ENCODE measurements around the gene CRACDL.

The CRACDL gene

DNA sequence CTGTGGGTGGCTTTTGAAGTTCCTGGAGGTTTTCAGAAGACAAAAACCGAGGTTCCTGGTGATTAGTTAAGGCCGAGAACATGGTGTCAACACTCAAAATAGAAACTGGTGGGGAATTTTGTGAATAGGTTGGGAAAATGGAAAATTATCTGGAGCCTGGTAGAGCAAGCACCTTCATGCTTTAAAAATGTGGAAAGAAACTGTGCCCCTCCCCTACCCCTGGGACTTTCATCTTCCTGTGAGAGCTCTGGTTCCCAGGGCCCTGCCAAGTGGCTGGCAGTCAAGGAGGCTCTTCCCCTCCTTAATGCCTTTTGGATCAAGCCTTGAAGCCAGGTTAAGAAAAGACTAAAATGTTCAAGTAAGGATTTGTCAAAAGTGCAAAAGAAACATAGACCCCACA, 1.9 kb upstream of the CRACDL start:
- Histone ChIP-seq H3K9ac (ENCODE audit: low read depth, low read length) (no peak overlapping the region), H3K4me3 (ENCODE audit: low read depth, low read length) (no peak overlapping the region), H3K4me1 (ENCODE audit: control insufficient read depth, insufficient read depth, low read length) (no peaks in the 10 kb centered on the region), H3K9me3 (ENCODE audit: control insufficient read depth, insufficient read depth, low read length) (no peaks in the 10 kb centered on the region), H3K27me3 (ENCODE audit: control insufficient read depth, insufficient read depth, low read length) (peaks cover 61% of the 10 kb centered on the region), H3K36me3 (ENCODE audit: control insufficient read depth, insufficient read depth, low read length) (no peaks in the 10 kb centered on the region)

- Histone ChIP-seq H3K4me1 (ENCODE audit: control insufficient read depth, insufficient read depth, low read length) (no peaks in the 10 kb centered on the region), H3K9me3 (ENCODE audit: control insufficient read depth, insufficient read depth, low read length) (no peaks in the 10 kb centered on the region), H3K27me3 (ENCODE audit: control insufficient read depth, insufficient read depth, low read length) (peaks cover 61% of the 10 kb centered on the region), H3K4me3 (ENCODE audit: low read depth, low read length) (peak overlapping the region; percentile 61), H3K9ac (ENCODE audit: low read depth, low read length) (no peak overlapping the region), H3K36me3 (ENCODE audit: control insufficient read depth, insufficient read depth, low read length) (no peaks in the 10 kb centered on the region)
These were observed 627 bp upstream of the CRACDL start for GRCh38 chr2:98936353-98937351.

DNA sequence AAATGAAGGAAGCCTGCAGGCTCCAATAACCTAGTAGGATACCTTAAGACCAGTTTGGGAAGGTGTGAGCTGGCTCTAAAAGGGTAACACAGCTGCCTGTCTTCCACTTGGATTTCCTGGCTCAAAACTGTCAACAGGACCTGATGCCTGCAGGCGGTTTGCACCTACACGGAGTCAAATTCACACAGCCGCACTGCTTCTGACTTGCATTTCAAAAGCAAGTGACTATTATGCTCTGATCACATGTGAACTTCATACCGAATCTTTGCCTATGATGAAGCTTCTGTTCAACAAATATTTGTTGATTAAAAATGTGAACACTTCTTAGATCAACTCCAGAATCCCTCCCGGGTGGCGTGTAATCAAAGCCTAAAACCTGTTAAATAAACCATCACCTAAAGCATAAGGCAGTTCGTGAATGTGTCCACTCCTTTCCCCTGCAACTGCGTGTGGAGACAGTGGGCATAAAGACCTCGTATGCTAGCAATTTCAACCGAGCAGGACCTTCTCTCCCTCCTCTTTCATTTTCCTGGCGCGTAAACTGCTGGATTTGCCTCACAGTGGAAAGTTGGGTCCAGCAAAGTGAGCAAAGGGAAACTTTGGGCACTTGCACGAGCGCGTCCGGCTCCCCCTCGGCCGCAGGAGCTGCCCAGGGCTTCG, 784 bp downstream of the CRACDL start:
- H3K27me3 ChIP-seq (ENCODE audit: control insufficient read depth, insufficient read depth, low read length), result peaks cover 61% of the 10 kb centered on the region
- no peaks in the 10 kb centered on the region for H3K36me3 ChIP-seq (ENCODE audit: control insufficient read depth, insufficient read depth, low read length)
- H3K4me3 ChIP-seq (ENCODE audit: low read depth, low read length), result peak overlapping the region; percentile 42
- H3K9me3 ChIP-seq (ENCODE audit: control insufficient read depth, insufficient read depth, low read length), result no peaks in the 10 kb centered on the region
- H3K9ac ChIP-seq (ENCODE audit: low read depth, low read length), result no peak overlapping the region
- no peaks in the 10 kb centered on the region for H3K4me1 ChIP-seq (ENCODE audit: control insufficient read depth, insufficient read depth, low read length)

DNA sequence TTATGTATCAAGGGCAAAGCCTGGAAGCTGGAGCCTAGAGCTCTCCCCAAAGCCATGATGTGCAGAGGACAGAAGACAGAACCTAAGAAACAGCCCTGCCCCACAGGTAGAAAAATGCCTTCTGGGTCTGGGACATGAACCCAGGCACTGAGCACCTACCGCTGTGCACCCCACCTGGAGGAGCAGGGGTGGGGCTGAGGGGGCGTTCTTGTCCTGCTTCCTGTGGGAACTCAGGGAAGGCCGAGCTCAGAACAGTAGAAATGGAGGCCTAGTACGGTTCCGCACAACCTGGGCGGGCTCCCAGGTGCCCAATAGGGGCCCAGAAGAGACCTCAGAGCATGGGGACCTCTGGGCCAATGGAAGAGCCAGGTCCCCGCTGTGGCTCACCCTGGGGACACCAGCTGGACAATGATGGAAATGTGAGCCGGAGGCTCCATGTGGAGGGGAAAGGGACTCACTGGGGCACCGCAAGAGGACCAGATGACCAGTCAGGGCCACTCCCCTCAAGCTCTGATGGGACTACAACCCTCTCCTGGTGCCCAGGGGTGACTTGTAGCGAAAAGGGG, 3.2 kb downstream of the CRACDL start:
- no peaks in the 10 kb centered on the region for H3K9me3 ChIP-seq (ENCODE audit: control insufficient read depth, insufficient read depth, low read length)
- H3K27me3 ChIP-seq (ENCODE audit: control insufficient read depth, insufficient read depth, low read length), result peaks cover 38% of the 10 kb centered on the region
- H3K36me3 ChIP-seq (ENCODE audit: control insufficient read depth, insufficient read depth, low read length), result no peaks in the 10 kb centered on the region
- no peak overlapping the region for H3K9ac ChIP-seq (ENCODE audit: low read depth, low read length)
- H3K4me3 ChIP-seq (ENCODE audit: low read depth, low read length), result no peak overlapping the region
- H3K4me1 ChIP-seq (ENCODE audit: control insufficient read depth, insufficient read depth, low read length), result no peaks in the 10 kb centered on the region

- Histone ChIP-seq H3K9me3 (ENCODE audit: control insufficient read depth, insufficient read depth, low read length) (no peaks in the 10 kb centered on the region), H3K4me1 (ENCODE audit: control insufficient read depth, insufficient read depth, low read length) (no peaks in the 10 kb centered on the region), H3K36me3 (ENCODE audit: control insufficient read depth, insufficient read depth, low read length) (no peaks in the 10 kb centered on the region), H3K9ac (ENCODE audit: low read depth, low read length) (no peak overlapping the region), H3K27me3 (ENCODE audit: control insufficient read depth, insufficient read depth, low read length) (peaks cover 31% of the 10 kb centered on the region), H3K4me3 (ENCODE audit: low read depth, low read length) (no peak overlapping the region)
These were observed 3.9 kb downstream of the CRACDL start for GRCh38 chr2:98932164-98932563.

- no peaks in the 10 kb centered on the region for H3K4me1 ChIP-seq (ENCODE audit: control insufficient read depth, insufficient read depth, low read length)
- H3K9ac ChIP-seq (ENCODE audit: low read depth, low read length), result no peak overlapping the region
These were observed 4.4 kb downstream of the CRACDL start for GRCh38 chr2:98931596-98931995.

DNA sequence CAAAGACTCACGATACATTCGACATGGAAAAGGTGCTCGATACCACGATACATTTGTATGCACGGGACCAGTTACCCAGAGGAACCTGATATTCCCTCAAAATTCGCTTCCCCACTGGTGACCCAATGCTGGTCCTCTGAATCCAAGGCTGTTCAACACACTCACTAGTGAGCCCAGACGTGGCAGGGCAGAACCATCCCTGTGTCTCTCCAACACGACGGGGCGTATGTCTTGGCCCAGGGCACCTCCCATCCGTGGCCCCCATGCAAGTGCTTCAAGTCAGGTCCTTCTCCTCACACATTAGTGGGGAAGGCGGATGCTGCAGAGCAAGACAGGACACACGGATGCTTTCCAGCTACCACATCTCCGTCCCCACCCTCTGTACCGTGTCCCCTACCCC, 6.1 kb downstream of the CRACDL start:
- no peaks in the 10 kb centered on the region for H3K4me1 ChIP-seq (ENCODE audit: control insufficient read depth, insufficient read depth, low read length)
- H3K9ac ChIP-seq (ENCODE audit: low read depth, low read length), result no peak overlapping the region
- no peak overlapping the region for H3K4me3 ChIP-seq (ENCODE audit: low read depth, low read length)
- H3K27me3 ChIP-seq (ENCODE audit: control insufficient read depth, insufficient read depth, low read length), result peaks cover 17% of the 10 kb centered on the region
- H3K9me3 ChIP-seq (ENCODE audit: control insufficient read depth, insufficient read depth, low read length), result no peaks in the 10 kb centered on the region
- no peaks in the 10 kb centered on the region for H3K36me3 ChIP-seq (ENCODE audit: control insufficient read depth, insufficient read depth, low read length)

More at GRCh38 chr2:98931596-98931995, 4.4 kb downstream of the CRACDL start:
- H3K4me3 ChIP-seq (ENCODE audit: low read depth, low read length), result no peak overlapping the region
- H3K27me3 ChIP-seq (ENCODE audit: control insufficient read depth, insufficient read depth, low read length), result peaks cover 26% of the 10 kb centered on the region
- no peaks in the 10 kb centered on the region for H3K36me3 ChIP-seq (ENCODE audit: control insufficient read depth, insufficient read depth, low read length)
- H3K9me3 ChIP-seq (ENCODE audit: control insufficient read depth, insufficient read depth, low read length), result no peaks in the 10 kb centered on the region

GRCh38 chr2:98928242-98928641, 7.8 kb downstream of the CRACDL start:
- no peak overlapping the region for H3K4me3 ChIP-seq (ENCODE audit: low read depth, low read length)
- H3K36me3 ChIP-seq (ENCODE audit: control insufficient read depth, insufficient read depth, low read length), result no peaks in the 10 kb centered on the region
- H3K9me3 ChIP-seq (ENCODE audit: control insufficient read depth, insufficient read depth, low read length), result no peaks in the 10 kb centered on the region
- no peak overlapping the region for H3K9ac ChIP-seq (ENCODE audit: low read depth, low read length)
- H3K27me3 ChIP-seq (ENCODE audit: control insufficient read depth, insufficient read depth, low read length), result peaks cover 2% of the 10 kb centered on the region
- H3K4me1 ChIP-seq (ENCODE audit: control insufficient read depth, insufficient read depth, low read length), result no peaks in the 10 kb centered on the region

DNA sequence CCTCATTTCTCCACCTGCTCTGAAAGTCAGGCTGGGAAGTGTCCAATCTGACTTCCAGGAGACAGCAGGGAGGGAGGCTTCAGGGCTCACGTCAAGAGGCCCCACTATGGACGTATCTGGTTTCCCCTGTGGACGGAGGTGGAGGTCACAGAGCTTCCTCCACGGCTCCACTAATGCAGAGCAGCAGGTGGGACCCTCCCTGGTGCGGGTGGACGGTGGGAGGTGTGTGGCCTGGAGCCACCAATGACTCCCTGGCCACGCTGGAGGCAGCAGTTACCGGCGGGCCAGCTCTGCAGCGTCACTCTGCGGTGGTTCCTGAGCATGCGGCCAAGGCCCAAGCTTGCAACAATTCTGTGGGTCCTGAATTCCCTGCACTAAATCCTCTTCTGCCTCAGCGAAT, 9.0 kb downstream of the CRACDL start:
- H3K36me3 ChIP-seq (ENCODE audit: control insufficient read depth, insufficient read depth, low read length), result no peaks in the 10 kb centered on the region
- no peak overlapping the region for H3K4me3 ChIP-seq (ENCODE audit: low read depth, low read length)
- no peaks in the 10 kb centered on the region for H3K4me1 ChIP-seq (ENCODE audit: control insufficient read depth, insufficient read depth, low read length)
- H3K9ac ChIP-seq (ENCODE audit: low read depth, low read length), result no peak overlapping the region
- H3K27me3 ChIP-seq (ENCODE audit: control insufficient read depth, insufficient read depth, low read length), result no peaks in the 10 kb centered on the region
- H3K9me3 ChIP-seq (ENCODE audit: control insufficient read depth, insufficient read depth, low read length), result no peaks in the 10 kb centered on the region

GRCh38 chr2:98926601-98927000, 9.4 kb downstream of the CRACDL start:
- Histone ChIP-seq H3K27me3 (ENCODE audit: control insufficient read depth, insufficient read depth, low read length) (no peaks in the 10 kb centered on the region), H3K9ac (ENCODE audit: low read depth, low read length) (no peak overlapping the region), H3K4me3 (ENCODE audit: low read depth, low read length) (no peak overlapping the region), H3K4me1 (ENCODE audit: control insufficient read depth, insufficient read depth, low read length) (no peaks in the 10 kb centered on the region), H3K36me3 (ENCODE audit: control insufficient read depth, insufficient read depth, low read length) (no peaks in the 10 kb centered on the region), H3K9me3 (ENCODE audit: control insufficient read depth, insufficient read depth, low read length) (no peaks in the 10 kb centered on the region)

- H3K4me1 ChIP-seq (ENCODE audit: control insufficient read depth, insufficient read depth, low read length), result no peaks in the 10 kb centered on the region
- no peaks in the 10 kb centered on the region for H3K27me3 ChIP-seq (ENCODE audit: control insufficient read depth, insufficient read depth, low read length)
- H3K4me3 ChIP-seq (ENCODE audit: low read depth, low read length), result no peak overlapping the region
- no peaks in the 10 kb centered on the region for H3K9me3 ChIP-seq (ENCODE audit: control insufficient read depth, insufficient read depth, low read length)
- H3K36me3 ChIP-seq (ENCODE audit: control insufficient read depth, insufficient read depth, low read length), result no peaks in the 10 kb centered on the region
- H3K9ac ChIP-seq (ENCODE audit: low read depth, low read length), result no peak overlapping the region
These were observed 11.1 kb downstream of the CRACDL start for GRCh38 chr2:98924910-98925309.

All from iPS-15b (cell line).